ENCODE data around the gene ZNF445.

DNA sequence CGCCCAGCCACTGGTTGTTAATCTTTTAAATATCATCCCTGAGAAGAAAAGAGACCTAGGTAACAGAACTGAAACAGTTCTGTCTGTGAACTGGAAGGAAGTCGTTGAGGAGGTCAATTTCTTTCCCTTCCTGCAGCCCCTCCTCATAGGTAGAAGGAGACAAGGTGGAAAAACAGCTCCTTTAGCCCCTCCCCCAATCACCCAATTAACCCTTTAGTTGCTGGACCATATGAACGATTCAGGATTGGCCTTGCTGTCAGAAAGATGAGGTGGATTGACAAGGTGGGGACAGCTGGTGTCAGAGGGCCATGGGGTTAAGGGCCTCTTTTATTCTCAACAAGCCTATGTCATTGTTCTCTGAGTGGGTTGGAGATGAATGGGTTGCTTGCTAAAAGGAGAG lies 36.0 kb upstream of the ZNF445 start:
- no peak for TF ChIP-seq POLR2A (IDR thresholded peaks at IDR 0.05)
- no peak for TF ChIP-seq CTCF (IDR thresholded peaks at IDR 0.05)
